Body of pancreas (tissue), 4 donors: ENCODE measurements around the gene ABL1. TPM values are rescaled to one million over a fixed set of nuclear protein-coding genes. Genes with fewer than 3 reads are reported as not detected.
A peak's percentile ranks its signal among the peaks of the same experiment; 100 is the strongest.

Experiments
- ATAC-seq: fragments of 150-250 bp; one replicate; pipeline ENCODE4 v1.9.1; 2016
- DNase-seq, 4 donors: peaks; one replicate each; pipeline ENCODE4 v3.0.0-alpha.2; 2019
- H3K27ac ChIP-seq, 4 donors: fragments of 200-600 bp; sonication (generic); 1 replicate in 3 of 4; 2 replicates in 1 of 4; pipeline versions ENCODE4 v1.5.1 to v1.6.1; 2016 to 2019; ENCODE audit warnings: mild to moderate bottlenecking in 1 of 4, mixed read lengths in 1 of 4, moderate library complexity in 1 of 4
- H3K27me3 ChIP-seq, 2 donors: fragments of 200-600 bp; sonication (generic); one replicate each; pipeline ENCODE4 v1.6.0; 2016; ENCODE audit warnings: mild to moderate bottlenecking in 1 of 2
- H3K36me3 ChIP-seq, 2 donors: fragments of 200-600 bp; sonication (generic); replicated peaks in 1 of 2; 2 replicates each; pipeline ENCODE4 v1.5.1; 2016; ENCODE audit warnings: low read depth in 2 of 2; ENCODE audit not compliant: insufficient read depth in 1 of 2
- H3K4me1 ChIP-seq: fragments of 200-600 bp; sonication (generic); one replicate; pipeline ENCODE4 v1.6.0; 2016
- H3K4me3 ChIP-seq, 2 donors: fragments of 200-600 bp; sonication (generic); 1 replicate in 1 of 2; 2 replicates in 1 of 2; pipeline ENCODE4 v1.5.1; 2016 to 2019
- H3K9me3 ChIP-seq, 3 donors: fragments of 200-600 bp; sonication (generic); 1 replicate in 2 of 3; 2 replicates in 1 of 3; pipeline ENCODE4 v1.5.1; 2016
- CTCF ChIP-seq, 7 experiments: fragments of 450-650 bp in 4 of 7; fragments of 200-600 bp in 3 of 7; sonication (generic) in 3 of 7; IDR thresholded peaks; one replicate each; pipeline ENCODE4 v1.5.1; 2016 to 2019; ENCODE audit warnings: antibody characterized with exemption in 7 of 7
- POLR2A ChIP-seq, 3 donors: fragments of 450-650 bp; IDR thresholded peaks; one replicate each; pipeline ENCODE4 v1.6.1; 2016; ENCODE audit warnings: antibody characterized with exemption in 3 of 3, mild to moderate bottlenecking in 2 of 3
- WGBS, 2 donors: methylation state at CpG; one replicate each; pipeline ENCODE4 v1.1.5; 2017; 5-methylcytosine and 5-hydroxymethylcytosine counted together
- intact Hi-C: fragments of 100-400 bp; cut with DNase I; formaldehyde crosslinking; loops from one replicate; pipeline ENCODE4 v1.15.1; 2023
- total RNA-seq, 2 donors: library from RNA; depleted of rRNA; stranded (reverse); fragments of >200 nt; gene quantifications; one replicate each; pipeline ENCODE4 v1.1.0, GENCODE V29; 2016

The ABL1 gene
- total RNA-seq, 2 donors from 2014 or later: 23.3 to 29.0 TPM

- H3K27ac ChIP-seq: no peak overlapping the region
- H3K9me3 ChIP-seq: peaks cover 0 to 6% (median 0%) of the 10 kb centered on the region in 3 donors
- no peaks in the 10 kb centered on the region for H3K4me1 ChIP-seq
- ATAC-seq (no peak), DNase-seq (no peak)
- TF ChIP-seq POLR2A (IDR thresholded peaks at IDR 0.05) (no peak), CTCF (IDR thresholded peaks at IDR 0.05) (no peak)
- H3K4me3 ChIP-seq: no peak overlapping the region
- no peaks in the 10 kb centered on the region for H3K27me3 ChIP-seq
- intact Hi-C loops: no loop called here
- WGBS, 2 donors: 96% methylated on average over 6 of the region's 6 CpGs
- no peaks in the 10 kb centered on the region for H3K36me3 ChIP-seq
These were observed 17.1 kb upstream of the ABL1 start for GRCh38 chr9:130817914-130818313.

- WGBS, 2 donors: 72 to 89% methylated on average over 5 of the region's 5 CpGs
- ATAC-seq (no peak), DNase-seq (no peak)
- no peaks in the 10 kb centered on the region for H3K36me3 ChIP-seq
- H3K4me3 ChIP-seq: no peak overlapping the region
- H3K27ac ChIP-seq: no peak overlapping the region
- no peaks in the 10 kb centered on the region for H3K27me3 ChIP-seq
- peaks cover 0 to 6% (median 0%) of the 10 kb centered on the region in 3 donors for H3K9me3 ChIP-seq
- peaks cover 13% of the 10 kb centered on the region for H3K4me1 ChIP-seq
- intact Hi-C loops: no loop called here
- TF ChIP-seq CTCF (IDR thresholded peaks at IDR 0.05) (no peak), POLR2A (IDR thresholded peaks at IDR 0.05) (no peak)
These were observed 14.8 kb upstream of the ABL1 start for GRCh38 chr9:130820135-130820738.

GRCh38 chr9:130823435-130823834, 11.6 kb upstream of the ABL1 start:
- DNase-seq (no peak), ATAC-seq (no peak)
- Histone ChIP-seq H3K4me3 (no peak overlapping the region), H3K4me1 (peaks cover 19% of the 10 kb centered on the region), H3K9me3 (no peaks in the 10 kb centered on the region), H3K27ac (no peak overlapping the region), H3K36me3 (no peaks in the 10 kb centered on the region), H3K27me3 (no peaks in the 10 kb centered on the region)
- intact Hi-C loops: no loop called here
- 89 to 91% methylated on average over 6 of the region's 6 CpGs for WGBS, 2 donors
- TF ChIP-seq POLR2A (IDR thresholded peaks at IDR 0.05): no peak
- TF ChIP-seq CTCF (IDR thresholded peaks at IDR 0.05): no peak

- WGBS, 2 donors: 63 to 67% methylated on average over 2 of the region's 2 CpGs
These were observed 11.0 kb upstream of the ABL1 start for GRCh38 chr9:130824079-130824478.

More at GRCh38 chr9:130824079-130824478, 11.0 kb upstream of the ABL1 start:
- intact Hi-C loops: no loop called here
- H3K4me1 ChIP-seq: peaks cover 19% of the 10 kb centered on the region
- DNase-seq (no peak), ATAC-seq (no peak)
- H3K9me3 ChIP-seq: no peaks in the 10 kb centered on the region
- H3K27me3 ChIP-seq: no peaks in the 10 kb centered on the region
- peak overlapping the region in 3 of 4 donors; percentile 19 to 39 (median 25) for H3K27ac ChIP-seq
- H3K4me3 ChIP-seq: no peak overlapping the region
- no peak for TF ChIP-seq POLR2A (IDR thresholded peaks at IDR 0.05)
- TF ChIP-seq CTCF (IDR thresholded peaks at IDR 0.05): no peak
- H3K36me3 ChIP-seq: no peaks in the 10 kb centered on the region
